HepG2 (cell line): Measurements from ENCODE around the gene ZNF678. TPM values are rescaled to one million over a fixed set of nuclear protein-coding genes. Genes with fewer than 3 reads are reported as not detected.

ENCODE experiments used
- ATAC-seq: fragments of 200-7000 bp; cut with Tn5 transposase; 3 replicates; pipeline ENCODE4 v1.9.1; 2020; ENCODE audit warnings: mild to moderate bottlenecking, moderate library complexity
- BruUV-seq: library from RNA; stranded (reverse); fragments of 400-500 nt; replicated peaks from 2 replicates; lab custom pipeline; 2021; lab: Mats Ljungman, UMichigan
- CTCF ChIA-PET: fragments of 300-600 bp; formaldehyde crosslinking; extraction: SDS; loops from one replicate; lab custom pipeline; 2021; ENCODE audit warnings: low total read pairs, inconsistent platforms, low intra/inter-chr PET ratio; lab: Yijun Ruan, JAX
- POLR2A ChIA-PET: fragments of 350-600 bp; sonication (Branson Sonifier 250); formaldehyde crosslinking; loops from one replicate; lab custom pipeline; 2020; ENCODE audit warnings: antibody characterized with exemption, inconsistent platforms; lab: Yijun Ruan, JAX
- DNase-seq: peaks from one replicate; pipeline ENCODE4 v3.0.0-alpha.2; 2015; ENCODE audit warnings: low spot score
- FAIRE-seq: peaks from 3 replicates; lab custom pipeline; 2011; peaks lifted over from hg19 to GRCh38; lab: Jason Lieb, UNC
- H2AFZ ChIP-seq: one replicate; pipeline ENCODE4 v1.6.1; 2011; ENCODE audit warnings: low read length, inconsistent platforms
- H3K27ac ChIP-seq: fragments of 300-600 bp; 3 replicates; pipeline ENCODE4 v1.8.0; 2011; ENCODE audit warnings: mixed run types, mild to moderate bottlenecking, mixed read lengths, low read length, inconsistent platforms; ENCODE audit not compliant: insufficient read depth; ENCODE audit errors: extremely low read length
- H3K27me3 ChIP-seq, 2 experiments: fragments of 200-600 bp in 1 of 2; 2 replicates in 1 of 2; 3 replicates in 1 of 2; pipeline versions ENCODE4 v1.6.0 to v1.8.0; 2011; ENCODE audit warnings: low read length in 2 of 2, mild to moderate bottlenecking in 2 of 2, moderate library complexity in 2 of 2, inconsistent platforms in 1 of 2; ENCODE audit not compliant: insufficient read depth in 2 of 2, control insufficient read depth in 1 of 2
- H3K36me3 ChIP-seq, 2 experiments: fragments of 200-600 bp in 1 of 2; replicated peaks in 1 of 2; 2 replicates in 1 of 2; 3 replicates in 1 of 2; pipeline versions ENCODE4 v1.5.1 to v1.8.0; 2011; ENCODE audit warnings: low read length in 2 of 2, inconsistent platforms in 1 of 2; ENCODE audit not compliant: insufficient read depth in 2 of 2, control insufficient read depth in 1 of 2
- H3K4me1 ChIP-seq: 2 replicates; pipeline ENCODE4 v1.5.1; 2012; ENCODE audit warnings: low read length, inconsistent platforms; ENCODE audit not compliant: insufficient read depth
- H3K4me2 ChIP-seq: 2 replicates; pipeline ENCODE4 v1.6.0; 2011; ENCODE audit warnings: low read depth, low read length, inconsistent platforms
- H3K4me3 ChIP-seq, 3 experiments: fragments of 200-600 bp in 1 of 3; sonication (generic), shearing (Covaris generic) in 1 of 3; replicated peaks in 1 of 3; 2 replicates each; pipeline ENCODE4 v1.5.1; 2011 to 2016; ENCODE audit warnings: low read length in 3 of 3, inconsistent platforms in 2 of 3, low read depth in 2 of 3, mild to moderate bottlenecking in 2 of 3, control low read depth in 1 of 3, mixed read lengths in 1 of 3; ENCODE audit not compliant: insufficient read depth in 1 of 3
- H3K79me2 ChIP-seq: one replicate; pipeline ENCODE4 v1.6.1; 2011; ENCODE audit warnings: low read length, inconsistent platforms; ENCODE audit not compliant: insufficient read depth
- H3K9ac ChIP-seq: 2 replicates; pipeline ENCODE4 v1.6.0; 2011; ENCODE audit warnings: mild to moderate bottlenecking, low read depth, low read length, inconsistent platforms; ENCODE audit not compliant: insufficient read depth
- H3K9me3 ChIP-seq: 2 replicates; pipeline ENCODE4 v1.5.1; 2012; ENCODE audit warnings: mild to moderate bottlenecking, low read length
- H4K20me1 ChIP-seq: 2 replicates; pipeline ENCODE4 v1.6.0; 2011; ENCODE audit warnings: inconsistent platforms, mild to moderate bottlenecking, low read length, moderate library complexity; ENCODE audit not compliant: insufficient read depth
- ARID2 ChIP-seq: sonication (generic); formaldehyde crosslinking; IDR thresholded peaks from 2 replicates; pipeline ENCODE4 v1.8.1; 2022; ENCODE audit warnings: mild to moderate bottlenecking, missing genetic modification reagents, borderline replicate concordance
- FIP1L1 ChIP-seq: fragments of 200-400 bp; formaldehyde crosslinking; IDR thresholded peaks from 2 replicates; pipeline ENCODE4 v1.6.1; 2018; ENCODE audit warnings: low read depth, mild to moderate bottlenecking, low read length, moderate library complexity, borderline replicate concordance; ENCODE audit not compliant: insufficient read depth
- NFE2L1 ChIP-seq: sonication (generic); formaldehyde crosslinking; IDR thresholded peaks from 2 replicates; pipeline ENCODE4 v1.4.0; 2020; ENCODE audit warnings: missing genetic modification reagents, mild to moderate bottlenecking, borderline replicate concordance
- NFYB ChIP-seq: sonication (generic); formaldehyde crosslinking; IDR thresholded peaks from 2 replicates; pipeline ENCODE4 v1.4.0; 2020; ENCODE audit warnings: missing genetic modification reagents
- RFXAP ChIP-seq: sonication (generic); formaldehyde crosslinking; IDR thresholded peaks from 2 replicates; pipeline ENCODE4 v1.4.0; 2020; ENCODE audit warnings: missing genetic modification reagents, borderline replicate concordance
- SALL1 ChIP-seq: sonication (generic); formaldehyde crosslinking; IDR thresholded peaks from 2 replicates; pipeline ENCODE4 v1.8.0; 2022; ENCODE audit warnings: mild to moderate bottlenecking, missing genetic modification reagents
- TARDBP ChIP-seq: sonication (generic); formaldehyde crosslinking; IDR thresholded peaks from 2 replicates; pipeline ENCODE4 v1.8.0; 2022; ENCODE audit warnings: mild to moderate bottlenecking, missing genetic modification reagents
- TGIF2 ChIP-seq: IDR thresholded peaks from 2 replicates; pipeline ENCODE4 v1.6.1; 2016; ENCODE audit warnings: control low read depth, missing compliant biosample characterization
- ZNF614 ChIP-seq: IDR thresholded peaks from 2 replicates; pipeline ENCODE4 v1.6.1; 2018; ENCODE audit warnings: missing biosample characterization, missing genetic modification reagents, inconsistent platforms, borderline replicate concordance
- ZNF678 ChIP-seq: sonication (generic); formaldehyde crosslinking; IDR thresholded peaks from 2 replicates; pipeline ENCODE4 v1.4.0; 2020; ENCODE audit warnings: mild to moderate bottlenecking, missing genetic modification reagents
- ZNF75D ChIP-seq: sonication (generic); formaldehyde crosslinking; IDR thresholded peaks from 2 replicates; pipeline ENCODE4 v1.8.1; 2023; ENCODE audit warnings: missing genetic modification reagents, mild to moderate bottlenecking, borderline replicate concordance
- WGBS: methylation state at CpG from one replicate; pipeline ENCODE4 v1.1.6; 2017; ENCODE audit warnings: low lambda C conversion rate; 5-methylcytosine and 5-hydroxymethylcytosine counted together
- in situ Hi-C: cut with HindIII; loops from 2 replicates; pipeline ENCODE4 v1.10.0; 2017; ENCODE audit warnings: low pct_unique_long_range_greater_than_20kb; ENCODE audit not compliant: extremely low pct_ligation_motif_present
- intact Hi-C: fragments of 100-400 bp; cut with micrococcal nuclease; formaldehyde crosslinking; loops from one replicate; pipeline ENCODE4 v1.10.0; 2022; ENCODE audit not compliant: unreplicated experiment
- polyA plus RNA-seq, 8 experiments: library from polyadenylated mRNA; depleted of rRNA in 3 of 8; stranded (reverse) in 7 of 8; unstranded in 1 of 8; fragments of >200 nt; fragmentation: Illumina TruSeq in 4 of 8; extraction: Trizol in 4 of 8; gene quantifications; 2 replicates each; pipeline versions ENCODE4 v1.2.1 to v1.2.3, GENCODE V29; 2011 to 2016; ENCODE audit warnings: low read depth in 4 of 8, missing spikeins in 1 of 8, mixed read lengths in 1 of 8; ENCODE audit not compliant: insufficient read depth in 1 of 8
- total RNA-seq, 5 experiments: library from RNA; depleted of rRNA; stranded (reverse); fragments of >200 nt; fragmentation: Illumina TruSeq; extraction: Trizol; gene quantifications; 2 replicates each; pipeline ENCODE4 v1.2.3, GENCODE V29; 2016; ENCODE audit warnings: low read depth in 1 of 5
- TF ChIP-seq, protein P1 (sequence below): sonication (generic); formaldehyde crosslinking; IDR thresholded peaks from 2 replicates; pipeline ENCODE4 v1.5.1; 2020; ENCODE audit warnings: mild to moderate bottlenecking, missing genetic modification reagents, moderate library complexity
- TF ChIP-seq, protein P2 (sequence below): sonication (generic); formaldehyde crosslinking; IDR thresholded peaks from 2 replicates; pipeline ENCODE4 v1.8.0; 2022; ENCODE audit warnings: missing genetic modification reagents, low read depth, mild to moderate bottlenecking, borderline replicate concordance

ZNF678 gene
- total and polyA plus RNA-seq, 2 of the 13 experiments (the other 11 are each of a cell fraction or from before 2014, with no cell fraction given) = 2.0 to 7.6 TPM

DNA sequence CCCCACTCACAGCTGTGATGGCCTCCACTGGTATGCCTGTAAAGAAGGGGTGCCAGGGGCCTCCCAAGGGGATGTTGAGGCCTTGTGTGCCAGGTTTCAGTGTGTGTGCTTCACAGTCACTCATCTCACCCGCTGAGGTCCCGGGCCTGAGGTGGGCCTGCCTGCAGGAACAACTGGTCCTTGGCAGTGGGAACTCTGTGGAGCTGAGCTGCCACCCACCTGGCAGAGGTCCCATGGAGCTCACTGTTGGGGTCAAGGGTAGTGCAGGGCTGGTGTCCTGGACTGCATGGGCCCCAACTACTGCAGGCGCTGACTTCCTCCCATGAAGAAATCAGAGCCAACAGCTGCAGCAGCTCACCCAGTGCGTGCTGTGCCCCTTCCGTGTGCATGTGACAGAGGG, 17.3 kb upstream of the ZNF678 start:
- 40% methylated on average over 1 of the region's 5 CpGs for WGBS
- no peak overlapping the region for H3K9ac ChIP-seq
- H3K27me3 ChIP-seq = no peaks in the 10 kb centered on the region; a peak in 1 of 5 replicates
- no peak for TF ChIP-seq TARDBP (CRISPR knock-in tag)
- no peak for TF ChIP-seq ZNF614 (CRISPR knock-in tag)
- no peak for TF ChIP-seq ARID2 (CRISPR knock-in tag)
- no peak for TF ChIP-seq ZNF678
- TF ChIP-seq NFE2L1 (CRISPR knock-in tag) = no peak
- TF ChIP-seq, protein P1, sequence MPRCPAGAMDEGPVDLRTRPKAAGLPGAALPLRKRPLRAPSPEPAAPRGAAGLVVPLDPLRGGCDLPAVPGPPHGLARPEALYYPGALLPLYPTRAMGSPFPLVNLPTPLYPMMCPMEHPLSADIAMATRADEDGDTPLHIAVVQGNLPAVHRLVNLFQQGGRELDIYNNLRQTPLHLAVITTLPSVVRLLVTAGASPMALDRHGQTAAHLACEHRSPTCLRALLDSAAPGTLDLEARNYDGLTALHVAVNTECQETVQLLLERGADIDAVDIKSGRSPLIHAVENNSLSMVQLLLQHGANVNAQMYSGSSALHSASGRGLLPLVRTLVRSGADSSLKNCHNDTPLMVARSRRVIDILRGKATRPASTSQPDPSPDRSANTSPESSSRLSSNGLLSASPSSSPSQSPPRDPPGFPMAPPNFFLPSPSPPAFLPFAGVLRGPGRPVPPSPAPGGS (CRISPR knock-in tag) = no peak
- no peak for TF ChIP-seq NFYB (CRISPR knock-in tag)
- TF ChIP-seq FIP1L1 = no peak
- TF ChIP-seq RFXAP (CRISPR knock-in tag) = no peak
- TF ChIP-seq SALL1 (CRISPR knock-in tag) = no peak
- TF ChIP-seq, protein P2, sequence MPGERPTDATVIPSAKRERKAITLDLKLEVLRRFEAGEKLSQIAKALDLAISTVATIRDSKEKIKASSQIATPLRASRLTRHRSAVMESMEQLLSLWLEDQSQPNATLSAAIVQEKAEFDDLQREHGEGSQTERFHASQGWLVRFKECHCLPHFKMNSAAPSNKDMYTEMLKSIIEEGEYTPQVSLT (CRISPR knock-in tag) = no peak
- no peak for TF ChIP-seq TGIF2 (CRISPR knock-in tag)
- no peak for TF ChIP-seq ZNF75D (CRISPR knock-in tag)
- H3K4me1 ChIP-seq = peaks cover 27% of the 10 kb centered on the region
- no peak overlapping the region for H2AFZ ChIP-seq
- CTCF ChIA-PET = no interaction called here
- H3K36me3 ChIP-seq = no peaks in the 10 kb centered on the region
- ATAC-seq (no peak), DNase-seq (no peak), FAIRE-seq (no peak)
- H3K27ac ChIP-seq = no peak overlapping the region
- POLR2A ChIA-PET = no interaction called here
- H4K20me1 ChIP-seq = no peaks in the 10 kb centered on the region
- peak overlapping the region; percentile 23; the same call in 1 of the 2 replicates for H3K4me2 ChIP-seq
- no peak overlapping the region for H3K4me3 ChIP-seq
- in situ Hi-C loops = no loop called here
- 0 out of 2 replicates have a peak, but pooled peaks cover 3% of the 10 kb centered on the region for H3K9me3 ChIP-seq
- BruUV-seq = no TSS peak
- intact Hi-C loops = no loop called here
- H3K79me2 ChIP-seq = no peaks in the 10 kb centered on the region
